SK-N-SH treated with all-trans-retinoic acid at 6 μM for 48 hours (cell line): Measurements from ENCODE around the gene SPATA20.

Experiments
- ATAC-seq: fragments of 200-7000 bp; cut with Tn5 transposase; 3 replicates; pipeline ENCODE4 v1.9.1; 2020; ENCODE audit warnings: mild to moderate bottlenecking, moderate library complexity
- ARNTL ChIP-seq: fragments of 450-650 bp; formaldehyde crosslinking; IDR thresholded peaks from 2 replicates; pipeline ENCODE4 v1.5.0; 2020; ENCODE audit warnings: low read depth, mild to moderate bottlenecking, moderate library complexity, borderline replicate concordance
- BACH2 ChIP-seq: fragments of 250-450 bp; sonication (Bioruptor Pico); IDR thresholded peaks from 2 replicates; pipeline ENCODE4 v1.9.0; 2021; ENCODE audit warnings: mild to moderate bottlenecking, borderline replicate concordance
- CSDC2 ChIP-seq: fragments of 250-450 bp; sonication (Bioruptor Pico); IDR thresholded peaks from 2 replicates; pipeline ENCODE4 v1.5.0; 2020; ENCODE audit warnings: mild to moderate bottlenecking, moderate library complexity
- GLIS3 ChIP-seq: fragments of 250-450 bp; sonication (Bioruptor Pico); IDR thresholded peaks from 2 replicates; pipeline ENCODE4 v1.5.0; 2020; ENCODE audit warnings: mild to moderate bottlenecking, moderate library complexity
- OSR1 ChIP-seq: fragments of 250-450 bp; sonication (Bioruptor Pico); IDR thresholded peaks from 2 replicates; pipeline ENCODE4 v1.8.0; 2022; ENCODE audit warnings: moderate library complexity, mild to moderate bottlenecking, inconsistent platforms
- RARB ChIP-seq: fragments of 250-450 bp; sonication (Bioruptor Pico); IDR thresholded peaks from 2 replicates; pipeline ENCODE4 v1.8.0; 2021; ENCODE audit warnings: mild to moderate bottlenecking, moderate library complexity
- SNAI2 ChIP-seq: fragments of 250-450 bp; sonication (Bioruptor Pico); IDR thresholded peaks from 2 replicates; pipeline ENCODE4 v1.5.0; 2020; ENCODE audit warnings: mild to moderate bottlenecking, moderate library complexity
- TCF4 ChIP-seq: fragments of 250-450 bp; sonication (Bioruptor Pico); IDR thresholded peaks from 2 replicates; pipeline ENCODE4 v1.8.0; 2021; ENCODE audit warnings: mild to moderate bottlenecking, moderate library complexity, borderline replicate concordance
- TOX ChIP-seq: fragments of 250-450 bp; sonication (Bioruptor Pico); IDR thresholded peaks from 2 replicates; pipeline ENCODE4 v1.8.0; 2021; ENCODE audit warnings: mild to moderate bottlenecking, moderate library complexity, borderline replicate concordance
- ZFP3 ChIP-seq: fragments of 250-450 bp; sonication (Bioruptor Pico); IDR thresholded peaks from 2 replicates; pipeline ENCODE4 v1.5.0; 2020; ENCODE audit warnings: mild to moderate bottlenecking, moderate library complexity
- ZNF565 ChIP-seq: fragments of 450-650 bp; formaldehyde crosslinking; conservative IDR thresholded peaks from 2 replicates; pipeline ENCODE4 v1.5.0; 2020; ENCODE audit warnings: low read depth, mild to moderate bottlenecking, moderate library complexity
- ZNF70 ChIP-seq: fragments of 450-650 bp; formaldehyde crosslinking; IDR thresholded peaks from 2 replicates; pipeline ENCODE4 v1.5.0; 2020; ENCODE audit warnings: mild to moderate bottlenecking, moderate library complexity
- ZNF8 ChIP-seq: fragments of 450-650 bp; formaldehyde crosslinking; IDR thresholded peaks from 2 replicates; pipeline ENCODE4 v1.5.0; 2020; ENCODE audit warnings: mild to moderate bottlenecking, moderate library complexity
- TF ChIP-seq, protein P1 (sequence below): fragments of 250-450 bp; sonication (Bioruptor Pico); IDR thresholded peaks from 2 replicates; pipeline ENCODE4 v1.8.0; 2020; ENCODE audit warnings: mild to moderate bottlenecking, moderate library complexity, borderline replicate concordance
- TF ChIP-seq, protein P2 (sequence below): fragments of 250-450 bp; sonication (Bioruptor Pico); IDR thresholded peaks from 2 replicates; pipeline ENCODE4 v1.5.1; 2021; ENCODE audit warnings: mild to moderate bottlenecking, moderate library complexity
- TF ChIP-seq, protein P3 (sequence below): fragments of 250-450 bp; sonication (Bioruptor Pico); IDR thresholded peaks from 2 replicates; pipeline ENCODE4 v1.8.0; 2021; ENCODE audit warnings: low read depth, mild to moderate bottlenecking, moderate library complexity, borderline replicate concordance
- TF ChIP-seq, protein P4 (sequence below): fragments of 250-450 bp; sonication (Bioruptor Pico); IDR thresholded peaks from 2 replicates; pipeline ENCODE4 v1.5.0; 2020; ENCODE audit warnings: mild to moderate bottlenecking, moderate library complexity

Gene SPATA20

DNA sequence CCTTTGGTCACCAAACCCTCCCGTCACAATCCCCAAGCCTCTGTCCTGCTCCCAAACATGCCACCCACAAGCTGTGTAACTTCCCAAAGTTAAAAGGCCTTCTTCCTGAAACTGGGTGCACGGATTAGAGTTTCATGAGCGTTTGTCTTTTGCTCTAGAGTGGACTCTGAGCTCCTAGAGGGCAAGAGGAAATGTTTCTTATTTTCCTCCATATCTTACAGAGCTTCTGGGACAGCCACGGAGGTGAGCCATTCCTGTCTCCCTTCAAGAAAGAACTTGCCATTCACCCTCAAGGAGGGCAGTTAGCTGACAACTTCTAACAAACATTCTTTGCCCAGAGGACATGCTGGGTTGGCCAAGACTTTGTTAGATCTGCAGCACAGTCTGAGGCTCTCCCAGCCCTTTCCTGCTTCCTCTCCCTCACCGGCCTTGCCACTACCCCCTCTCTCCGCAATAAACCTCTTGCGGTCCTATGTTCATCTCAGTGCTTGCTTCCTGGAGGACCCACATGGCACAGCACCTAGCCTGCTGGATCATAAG is 41.3 kb upstream of the SPATA20 start (continued):
- TF ChIP-seq ZNF565 (CRISPR knock-in tag) (no peak), ZNF70 (CRISPR knock-in tag) (no peak)

DNA sequence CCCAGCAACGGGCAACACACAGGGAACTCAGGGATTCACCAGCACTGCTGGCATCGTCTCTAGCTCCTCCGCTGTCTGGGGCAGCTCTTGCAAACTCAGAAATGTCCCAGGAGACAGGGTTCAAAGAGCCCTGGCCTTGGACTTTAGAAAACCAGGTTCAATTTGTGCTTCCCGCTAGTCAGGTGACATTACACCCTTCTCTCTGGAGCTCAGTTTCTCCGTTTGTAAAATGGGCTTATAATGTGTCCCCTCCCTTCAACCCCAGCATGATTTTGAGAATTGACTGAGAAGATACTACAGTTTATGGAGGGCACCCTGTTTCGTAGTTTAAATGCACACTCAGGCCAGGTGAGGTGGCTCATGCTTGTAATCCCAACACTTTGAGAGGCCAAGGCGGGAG is 40.7 kb upstream of the SPATA20 start:
- ATAC-seq: no peak
- no peak for TF ChIP-seq TCF4 (CRISPR knock-in tag)
- TF ChIP-seq OSR1: no peak
- no peak for TF ChIP-seq RARB (CRISPR knock-in tag)
- no peak for TF ChIP-seq ZNF565 (CRISPR knock-in tag)
- TF ChIP-seq CSDC2 (CRISPR knock-in tag): no peak
- no peak for TF ChIP-seq ARNTL (CRISPR knock-in tag)
- TF ChIP-seq ZFP3 (CRISPR knock-in tag): no peak
- no peak for TF ChIP-seq ZNF8 (CRISPR knock-in tag)

DNA sequence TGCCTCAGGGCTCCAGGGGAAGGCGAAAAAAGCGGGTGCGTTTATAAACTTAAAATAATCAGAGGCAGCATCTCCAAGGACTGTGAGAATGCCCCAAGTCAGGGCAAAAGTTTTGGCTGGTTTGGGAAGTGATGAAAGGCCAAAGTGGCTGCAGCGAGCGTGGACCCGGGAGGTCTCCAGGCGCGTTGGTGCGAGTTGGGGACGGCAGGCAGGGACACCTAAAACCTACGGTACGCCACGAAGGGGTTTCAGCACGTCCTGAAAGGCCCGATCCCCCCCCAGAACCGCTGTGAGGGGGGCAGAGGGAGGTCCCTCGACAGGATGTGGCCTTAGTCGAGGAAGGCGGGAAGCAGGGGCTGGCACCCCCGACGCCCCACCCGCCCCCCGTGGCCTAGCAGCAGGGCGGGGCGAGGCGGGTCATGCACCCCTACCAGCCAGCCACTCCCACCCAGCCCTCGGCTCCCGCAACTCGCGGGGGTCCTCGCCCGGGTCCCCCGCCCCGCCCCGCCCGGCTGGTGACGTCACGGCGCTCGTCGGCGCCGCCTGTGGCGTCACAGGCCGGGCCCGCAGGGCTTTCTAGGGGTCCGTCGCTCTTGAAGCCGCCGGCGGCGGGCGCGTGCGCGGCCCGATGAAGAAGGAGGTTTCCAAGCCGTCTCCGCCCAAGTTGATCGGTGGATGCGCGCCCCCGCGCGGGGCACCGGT is 39.0 kb upstream of the SPATA20 start, which contains the start of gene MYCBPAP:
Gene MYCBPAP, plus strand, starts transcription at position 569 of the 702 bp plus-strand sequence. CDS start 236 bp downstream, outside the sequence.
- TF ChIP-seq SNAI2 (CRISPR knock-in tag) (no peak), BACH2 (CRISPR knock-in tag) (peak; percentile 36; the same call in 1 of the 2 replicates), OSR1 (no peak), TCF4 (CRISPR knock-in tag) (no peak), ZNF8 (CRISPR knock-in tag) (peak; percentile 90), GLIS3 (CRISPR knock-in tag) (no peak), RARB (CRISPR knock-in tag) (no peak), ZFP3 (CRISPR knock-in tag) (0 out of 2 replicates have a peak, but pooled peaks have one; percentile 33), TOX (CRISPR knock-in tag) (no peak), ZNF70 (CRISPR knock-in tag) (no peak)
- TF ChIP-seq, protein P1, sequence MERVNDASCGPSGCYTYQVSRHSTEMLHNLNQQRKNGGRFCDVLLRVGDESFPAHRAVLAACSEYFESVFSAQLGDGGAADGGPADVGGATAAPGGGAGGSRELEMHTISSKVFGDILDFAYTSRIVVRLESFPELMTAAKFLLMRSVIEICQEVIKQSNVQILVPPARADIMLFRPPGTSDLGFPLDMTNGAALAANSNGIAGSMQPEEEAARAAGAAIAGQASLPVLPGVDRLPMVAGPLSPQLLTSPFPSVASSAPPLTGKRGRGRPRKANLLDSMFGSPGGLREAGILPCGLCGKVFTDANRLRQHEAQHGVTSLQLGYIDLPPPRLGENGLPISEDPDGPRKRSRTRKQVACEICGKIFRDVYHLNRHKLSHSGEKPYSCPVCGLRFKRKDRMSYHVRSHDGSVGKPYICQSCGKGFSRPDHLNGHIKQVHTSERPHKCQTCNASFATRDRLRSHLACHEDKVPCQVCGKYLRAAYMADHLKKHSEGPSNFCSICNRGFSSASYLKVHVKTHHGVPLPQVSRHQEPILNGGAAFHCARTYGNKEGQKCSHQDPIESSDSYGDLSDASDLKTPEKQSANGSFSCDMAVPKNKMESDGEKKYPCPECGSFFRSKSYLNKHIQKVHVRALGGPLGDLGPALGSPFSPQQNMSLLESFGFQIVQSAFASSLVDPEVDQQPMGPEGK: no peak
- TF ChIP-seq, protein P2, sequence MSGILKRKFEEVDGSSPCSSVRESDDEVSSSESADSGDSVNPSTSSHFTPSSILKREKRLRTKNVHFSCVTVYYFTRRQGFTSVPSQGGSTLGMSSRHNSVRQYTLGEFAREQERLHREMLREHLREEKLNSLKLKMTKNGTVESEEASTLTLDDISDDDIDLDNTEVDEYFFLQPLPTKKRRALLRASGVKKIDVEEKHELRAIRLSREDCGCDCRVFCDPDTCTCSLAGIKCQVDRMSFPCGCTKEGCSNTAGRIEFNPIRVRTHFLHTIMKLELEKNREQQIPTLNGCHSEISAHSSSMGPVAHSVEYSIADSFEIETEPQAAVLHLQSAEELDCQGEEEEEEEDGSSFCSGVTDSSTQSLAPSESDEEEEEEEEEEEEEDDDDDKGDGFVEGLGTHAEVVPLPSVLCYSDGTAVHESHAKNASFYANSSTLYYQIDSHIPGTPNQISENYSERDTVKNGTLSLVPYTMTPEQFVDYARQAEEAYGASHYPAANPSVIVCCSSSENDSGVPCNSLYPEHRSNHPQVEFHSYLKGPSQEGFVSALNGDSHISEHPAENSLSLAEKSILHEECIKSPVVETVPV (CRISPR knock-in tag): no peak
- TF ChIP-seq, protein P3, sequence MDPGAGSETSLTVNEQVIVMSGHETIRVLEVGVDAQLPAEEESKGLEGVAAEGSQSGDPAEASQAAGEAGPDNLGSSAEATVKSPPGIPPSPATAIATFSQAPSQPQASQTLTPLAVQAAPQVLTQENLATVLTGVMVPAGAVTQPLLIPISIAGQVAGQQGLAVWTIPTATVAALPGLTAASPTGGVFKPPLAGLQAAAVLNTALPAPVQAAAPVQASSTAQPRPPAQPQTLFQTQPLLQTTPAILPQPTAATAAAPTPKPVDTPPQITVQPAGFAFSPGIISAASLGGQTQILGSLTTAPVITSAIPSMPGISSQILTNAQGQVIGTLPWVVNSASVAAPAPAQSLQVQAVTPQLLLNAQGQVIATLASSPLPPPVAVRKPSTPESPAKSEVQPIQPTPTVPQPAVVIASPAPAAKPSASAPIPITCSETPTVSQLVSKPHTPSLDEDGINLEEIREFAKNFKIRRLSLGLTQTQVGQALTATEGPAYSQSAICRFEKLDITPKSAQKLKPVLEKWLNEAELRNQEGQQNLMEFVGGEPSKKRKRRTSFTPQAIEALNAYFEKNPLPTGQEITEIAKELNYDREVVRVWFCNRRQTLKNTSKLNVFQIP (CRISPR knock-in tag): no peak
- TF ChIP-seq, protein P4, sequence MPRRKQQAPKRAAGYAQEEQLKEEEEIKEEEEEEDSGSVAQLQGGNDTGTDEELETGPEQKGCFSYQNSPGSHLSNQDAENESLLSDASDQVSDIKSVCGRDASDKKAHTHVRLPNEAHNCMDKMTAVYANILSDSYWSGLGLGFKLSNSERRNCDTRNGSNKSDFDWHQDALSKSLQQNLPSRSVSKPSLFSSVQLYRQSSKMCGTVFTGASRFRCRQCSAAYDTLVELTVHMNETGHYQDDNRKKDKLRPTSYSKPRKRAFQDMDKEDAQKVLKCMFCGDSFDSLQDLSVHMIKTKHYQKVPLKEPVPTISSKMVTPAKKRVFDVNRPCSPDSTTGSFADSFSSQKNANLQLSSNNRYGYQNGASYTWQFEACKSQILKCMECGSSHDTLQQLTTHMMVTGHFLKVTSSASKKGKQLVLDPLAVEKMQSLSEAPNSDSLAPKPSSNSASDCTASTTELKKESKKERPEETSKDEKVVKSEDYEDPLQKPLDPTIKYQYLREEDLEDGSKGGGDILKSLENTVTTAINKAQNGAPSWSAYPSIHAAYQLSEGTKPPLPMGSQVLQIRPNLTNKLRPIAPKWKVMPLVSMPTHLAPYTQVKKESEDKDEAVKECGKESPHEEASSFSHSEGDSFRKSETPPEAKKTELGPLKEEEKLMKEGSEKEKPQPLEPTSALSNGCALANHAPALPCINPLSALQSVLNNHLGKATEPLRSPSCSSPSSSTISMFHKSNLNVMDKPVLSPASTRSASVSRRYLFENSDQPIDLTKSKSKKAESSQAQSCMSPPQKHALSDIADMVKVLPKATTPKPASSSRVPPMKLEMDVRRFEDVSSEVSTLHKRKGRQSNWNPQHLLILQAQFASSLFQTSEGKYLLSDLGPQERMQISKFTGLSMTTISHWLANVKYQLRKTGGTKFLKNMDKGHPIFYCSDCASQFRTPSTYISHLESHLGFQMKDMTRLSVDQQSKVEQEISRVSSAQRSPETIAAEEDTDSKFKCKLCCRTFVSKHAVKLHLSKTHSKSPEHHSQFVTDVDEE (CRISPR knock-in tag): no peak
- ATAC-seq: peak; percentile 87

DNA sequence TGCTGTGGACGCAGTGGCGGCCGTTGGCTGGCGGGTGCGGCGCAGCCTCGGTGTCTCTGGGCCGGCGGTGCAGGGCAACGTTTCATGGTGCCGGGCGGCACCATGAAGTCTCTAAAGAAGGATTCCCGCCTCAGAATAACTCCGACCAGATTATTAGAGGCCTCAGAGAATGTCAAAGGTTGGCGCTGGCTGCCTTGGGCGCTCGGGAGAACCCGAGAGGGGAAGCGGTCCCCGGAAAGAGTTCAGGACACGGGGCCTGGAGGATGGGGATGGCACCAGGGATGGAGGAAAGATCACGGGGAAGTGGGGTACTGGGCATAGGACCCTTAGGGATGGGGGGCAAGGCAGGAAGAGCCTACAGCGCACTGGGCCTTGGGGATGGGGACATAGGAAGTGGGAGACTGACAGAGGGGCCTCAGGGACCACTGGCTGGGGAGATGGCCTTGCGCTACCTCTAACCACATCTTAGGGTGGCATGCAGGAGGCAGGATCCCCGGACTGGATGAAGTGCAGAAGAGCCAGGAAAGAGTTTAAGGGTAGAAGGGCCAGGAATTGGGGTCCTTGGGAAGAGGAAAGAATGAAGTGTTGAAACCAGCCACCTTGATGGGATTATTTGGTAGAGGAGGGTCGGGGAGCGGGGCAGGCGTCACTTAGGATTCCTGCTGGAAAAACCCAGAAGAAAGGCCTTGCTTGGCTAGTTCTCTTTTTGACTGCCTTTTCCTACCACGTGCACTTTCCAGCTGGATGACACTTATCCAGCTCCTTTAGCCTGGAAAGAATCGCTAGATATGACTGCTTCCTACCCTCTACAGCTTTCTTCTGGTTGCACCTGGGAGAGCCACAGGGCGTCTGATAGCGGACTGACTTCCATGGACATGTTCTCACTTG is 38.2 kb upstream of the SPATA20 start:
- ATAC-seq: peak; percentile 20; the same call in 2 of the 3 replicates
- peak; percentile 66; the same call in 1 of the 2 replicates for TF ChIP-seq ZFP3 (CRISPR knock-in tag)
- no peak for TF ChIP-seq TCF4 (CRISPR knock-in tag)
